ENCODE data around the gene LTK.

The LTK gene

GRCh38 chr15:41512940-41513505 is 604 bp downstream of the LTK start:
- no peak overlapping the region for H3K27ac ChIP-seq (ENCODE audit: low read depth, low read length)
- H3K4me3 ChIP-seq (ENCODE audit: low read length) = no peak overlapping the region
- peak overlapping the region; percentile 32 for H3K4me2 ChIP-seq (ENCODE audit: low read length)
- no peaks in the 10 kb centered on the region for H3K9me2 ChIP-seq (replicated peaks; ENCODE audit: control insufficient read depth, low read length)
- peaks cover 3% of the 10 kb centered on the region; the same call in 1 of the 2 replicates for H4K20me1 ChIP-seq (ENCODE audit: control insufficient read depth, insufficient read depth, low read depth, low read length)
- no peaks in the 10 kb centered on the region for H3K9me3 ChIP-seq (ENCODE audit: control insufficient read depth, insufficient read depth, low read length)
- no peaks in the 10 kb centered on the region for H3K79me2 ChIP-seq (ENCODE audit: control insufficient read depth, low read length)
- H3K27me3 ChIP-seq (ENCODE audit: control insufficient read depth, low read length) = peaks cover 26% of the 10 kb centered on the region
- TF ChIP-seq EZH2phosphoT487 (IDR thresholded peaks at IDR 0.05; ENCODE audit: borderline replicate concordance, low read length) (no peak), CTCF (IDR thresholded peaks at IDR 0.05; ENCODE audit: low read depth, low read length, poor library complexity, severe bottlenecking) (no peak)
- peaks cover 16% of the 10 kb centered on the region for H3K4me1 ChIP-seq (ENCODE audit: control insufficient read depth, low read length)
- H3F3A ChIP-seq (ENCODE audit: control insufficient read depth, insufficient read depth) = no peaks in the 10 kb centered on the region
- H3K36me3 ChIP-seq (ENCODE audit: control insufficient read depth, low read length) = peaks cover 7% of the 10 kb centered on the region; the same call in 1 of the 2 replicates

GRCh38 chr15:41512512-41512939 is 1.1 kb downstream of the LTK start:
- peaks cover 28% of the 10 kb centered on the region for H3K27me3 ChIP-seq (ENCODE audit: control insufficient read depth, low read length)
- peak overlapping the region; percentile 32 for H3K4me2 ChIP-seq (ENCODE audit: low read length)

GRCh38 chr15:41511899-41512369 is 1.7 kb downstream of the LTK start:
- no peaks in the 10 kb centered on the region for H3K9me2 ChIP-seq (replicated peaks; ENCODE audit: control insufficient read depth, low read length)
- peaks cover 3% of the 10 kb centered on the region; the same call in 1 of the 2 replicates for H4K20me1 ChIP-seq (ENCODE audit: control insufficient read depth, insufficient read depth, low read depth, low read length)
- no peaks in the 10 kb centered on the region for H3K36me3 ChIP-seq (ENCODE audit: control insufficient read depth, low read length)
- no peaks in the 10 kb centered on the region for H3F3A ChIP-seq (ENCODE audit: control insufficient read depth, insufficient read depth)
- H3K4me2 ChIP-seq (ENCODE audit: low read length) = peak overlapping the region; percentile 32; the same call in 1 of the 2 replicates
- no peak overlapping the region for H3K27ac ChIP-seq (ENCODE audit: low read depth, low read length)
- peaks cover 16% of the 10 kb centered on the region for H3K4me1 ChIP-seq (ENCODE audit: control insufficient read depth, low read length)
- no peaks in the 10 kb centered on the region for H3K9me3 ChIP-seq (ENCODE audit: control insufficient read depth, insufficient read depth, low read length)
- TF ChIP-seq CTCF (IDR thresholded peaks at IDR 0.05; ENCODE audit: low read depth, low read length, poor library complexity, severe bottlenecking) (no peak), EZH2phosphoT487 (IDR thresholded peaks at IDR 0.05; ENCODE audit: borderline replicate concordance, low read length) (no peak)
- H3K27me3 ChIP-seq (ENCODE audit: control insufficient read depth, low read length) = peaks cover 28% of the 10 kb centered on the region
- no peaks in the 10 kb centered on the region for H3K79me2 ChIP-seq (ENCODE audit: control insufficient read depth, low read length)
- no peak overlapping the region for H3K4me3 ChIP-seq (ENCODE audit: low read length)

More at GRCh38 chr15:41512512-41512939, 1.1 kb downstream of the LTK start:
- Histone ChIP-seq H3K4me3 (ENCODE audit: low read length) (no peak overlapping the region), H3K4me1 (ENCODE audit: control insufficient read depth, low read length) (peaks cover 16% of the 10 kb centered on the region), H3K36me3 (ENCODE audit: control insufficient read depth, low read length) (peaks cover 2% of the 10 kb centered on the region; the same call in 1 of the 2 replicates), H3K9me2 (replicated peaks; ENCODE audit: control insufficient read depth, low read length) (no peaks in the 10 kb centered on the region), H3K27ac (ENCODE audit: low read depth, low read length) (no peak overlapping the region), H3K9me3 (ENCODE audit: control insufficient read depth, insufficient read depth, low read length) (no peaks in the 10 kb centered on the region), H3F3A (ENCODE audit: control insufficient read depth, insufficient read depth) (no peaks in the 10 kb centered on the region), H4K20me1 (ENCODE audit: control insufficient read depth, insufficient read depth, low read depth, low read length) (peaks cover 3% of the 10 kb centered on the region; the same call in 1 of the 2 replicates), H3K79me2 (ENCODE audit: control insufficient read depth, low read length) (no peaks in the 10 kb centered on the region)
- TF ChIP-seq CTCF (IDR thresholded peaks at IDR 0.05; ENCODE audit: low read depth, low read length, poor library complexity, severe bottlenecking) (no peak), EZH2phosphoT487 (IDR thresholded peaks at IDR 0.05; ENCODE audit: borderline replicate concordance, low read length) (peak; percentile 65; the same call in 1 of the 2 replicates)
